SJCRH30 (cell line): Measurements from ENCODE around the gene MYO1F. TPM values are rescaled to one million over a fixed set of nuclear protein-coding genes. Genes with fewer than 3 reads are reported as not detected.

Source experiments
- DNase-seq, 2 experiments: peaks; one replicate each; pipeline ENCODE4 v3.0.0-alpha.2; 2015 to 2020
- H3K27ac ChIP-seq: fragments of 250-450 bp; sonication (Bioruptor Pico); 2 replicates; pipeline ENCODE4 v1.5.1; 2020; ENCODE audit warnings: mild to moderate bottlenecking, moderate library complexity
- H3K27me3 ChIP-seq: fragments of 250-450 bp; sonication (Bioruptor Pico); 2 replicates; pipeline ENCODE4 v1.5.1; 2020; ENCODE audit warnings: mild to moderate bottlenecking, moderate library complexity
- H3K36me3 ChIP-seq: fragments of 250-450 bp; sonication (Bioruptor Pico); 2 replicates; pipeline ENCODE4 v1.5.1; 2020; ENCODE audit warnings: mild to moderate bottlenecking, moderate library complexity
- H3K4me1 ChIP-seq: fragments of 250-450 bp; sonication (Bioruptor Pico); 2 replicates; pipeline ENCODE4 v1.5.1; 2020; ENCODE audit warnings: mild to moderate bottlenecking, moderate library complexity
- H3K4me3 ChIP-seq: fragments of 250-450 bp; sonication (Bioruptor Pico); 2 replicates; pipeline ENCODE4 v1.5.1; 2020; ENCODE audit warnings: mild to moderate bottlenecking, moderate library complexity
- H3K9me3 ChIP-seq: fragments of 250-450 bp; sonication (Bioruptor Pico); replicated peaks from 2 replicates; pipeline ENCODE4 v1.5.1; 2020; ENCODE audit warnings: mild to moderate bottlenecking, moderate library complexity
- total RNA-seq: library from RNA; depleted of rRNA; stranded (reverse); fragments of >200 nt; shearing (Covaris generic); gene quantifications from 2 replicates; pipeline ENCODE4 v1.2.3, GENCODE V29; 2014

MYO1F gene
- total RNA-seq, 1 experiment from 2014 or later = 0.04 TPM

DNA sequence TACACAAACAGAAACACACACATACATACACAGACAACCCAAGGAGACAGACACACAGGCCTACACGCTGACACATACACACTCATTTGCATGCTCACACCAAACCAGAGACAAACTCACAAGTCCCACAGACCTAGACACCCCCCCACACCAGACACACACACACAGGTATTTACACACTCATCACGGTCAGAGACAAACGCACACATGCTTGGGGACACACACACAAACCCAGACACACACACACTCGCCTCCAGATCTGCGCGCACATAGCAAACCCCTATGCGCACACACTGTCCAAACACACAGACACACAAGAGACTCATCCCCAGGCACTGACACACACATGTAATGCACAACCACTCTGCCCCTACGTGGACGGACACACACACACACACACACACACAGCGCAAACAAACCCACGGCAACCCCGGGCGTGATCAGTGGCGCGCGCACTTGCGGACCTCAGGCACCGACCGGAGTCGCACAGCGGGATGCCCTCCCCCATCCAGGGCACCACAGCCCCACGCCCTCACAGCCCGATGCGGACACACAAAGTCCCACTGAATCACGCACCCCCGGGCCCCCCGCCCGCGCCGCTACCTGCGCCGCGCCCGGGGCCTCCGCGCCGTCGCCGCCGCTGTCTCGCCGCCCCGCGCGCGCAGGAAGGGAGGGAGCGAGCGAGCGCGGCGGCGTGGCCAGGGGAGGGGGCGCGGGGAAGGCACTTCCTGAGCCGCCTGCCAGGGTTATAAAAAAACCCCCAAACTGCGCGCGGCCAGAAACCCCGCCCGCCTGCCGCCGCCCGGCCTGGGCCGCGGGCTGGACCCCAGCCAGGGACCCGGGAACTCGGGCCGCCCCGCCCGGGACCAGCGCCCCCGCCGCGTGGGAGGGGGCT lies 33.0 kb upstream of the MYO1F start, which contains the start of gene ADAMTS10:
Gene ADAMTS10, minus strand, starts transcription at position 675 of the 895 bp plus-strand sequence. CDS start 5,005 bp downstream, outside the sequence.
- no peaks in the 10 kb centered on the region for H3K36me3 ChIP-seq

DNA sequence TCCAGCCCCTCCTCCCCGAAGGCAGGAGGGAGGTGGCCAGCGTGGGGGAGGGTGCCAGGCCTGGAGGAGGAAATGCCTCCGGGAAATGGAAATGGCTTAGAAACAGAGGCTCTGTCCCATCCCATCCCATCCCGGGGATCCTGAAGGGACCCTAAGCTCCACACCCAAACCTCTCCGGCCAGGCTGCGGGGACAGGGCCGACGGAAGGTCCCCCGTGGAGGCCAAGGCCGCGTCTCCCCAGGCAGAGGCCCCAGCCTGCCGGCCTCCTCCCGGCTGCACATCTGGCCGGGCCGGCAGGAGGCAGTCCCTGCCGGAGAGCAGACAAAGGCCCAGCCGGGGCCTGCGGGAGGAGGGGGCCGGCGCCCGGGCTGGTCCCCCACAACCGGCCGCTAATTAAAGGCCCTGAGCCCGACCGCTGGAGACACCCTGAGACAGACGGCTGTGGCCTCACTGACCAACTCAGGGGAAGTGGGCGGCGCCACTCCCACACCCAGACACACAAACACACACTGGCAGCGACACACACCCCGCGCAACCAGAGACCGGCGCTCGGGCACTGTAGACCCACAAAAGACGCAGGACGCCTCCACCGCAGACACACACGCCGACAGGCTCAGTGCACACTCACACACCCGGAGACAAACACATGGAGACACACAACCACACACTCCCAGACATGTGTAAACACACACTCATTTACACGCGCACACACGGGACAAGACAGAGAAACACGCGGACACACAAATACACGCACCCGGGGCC lies 32.2 kb upstream of the MYO1F start:
- H3K4me1 ChIP-seq = no peaks in the 10 kb centered on the region
- H3K9me3 ChIP-seq = no peaks in the 10 kb centered on the region
- H3K4me3 ChIP-seq = no peak overlapping the region
- H3K27ac ChIP-seq = no peak overlapping the region
- no peaks in the 10 kb centered on the region for H3K27me3 ChIP-seq
- H3K36me3 ChIP-seq = no peaks in the 10 kb centered on the region
- DNase-seq = no peak

More for the DNA sequence above, 33.0 kb upstream of the MYO1F start, which contains the start of gene ADAMTS10:
- H3K27me3 ChIP-seq = no peaks in the 10 kb centered on the region
- no peaks in the 10 kb centered on the region for H3K9me3 ChIP-seq
- H3K4me3 ChIP-seq = no peak within 1 kb of the TSS
- H3K27ac ChIP-seq = no peak within 1 kb of the TSS
- no peak for DNase-seq
- no peaks in the 10 kb centered on the region for H3K4me1 ChIP-seq

DNA sequence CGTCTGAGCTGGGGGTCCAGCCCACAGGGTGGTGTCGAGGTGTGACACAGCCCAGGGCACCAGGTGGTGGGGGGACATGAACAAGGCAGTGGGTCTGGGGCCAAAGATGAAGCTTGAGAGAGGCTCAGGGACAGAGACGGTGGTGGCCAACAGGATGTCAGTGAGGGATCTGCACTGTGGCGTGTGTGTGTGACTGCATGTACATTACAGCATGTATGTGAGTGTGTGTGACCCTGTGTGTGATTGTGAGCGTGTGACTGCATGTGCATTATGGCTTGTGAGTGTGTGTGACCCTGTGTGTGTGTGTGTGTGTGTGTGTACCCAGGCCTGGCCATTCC lies 31.7 kb upstream of the MYO1F start:
- Histone ChIP-seq H3K4me1 (no peaks in the 10 kb centered on the region), H3K9me3 (no peaks in the 10 kb centered on the region), H3K4me3 (no peak overlapping the region), H3K36me3 (no peaks in the 10 kb centered on the region), H3K27ac (no peak overlapping the region), H3K27me3 (no peaks in the 10 kb centered on the region)
- DNase-seq = no peak

DNA sequence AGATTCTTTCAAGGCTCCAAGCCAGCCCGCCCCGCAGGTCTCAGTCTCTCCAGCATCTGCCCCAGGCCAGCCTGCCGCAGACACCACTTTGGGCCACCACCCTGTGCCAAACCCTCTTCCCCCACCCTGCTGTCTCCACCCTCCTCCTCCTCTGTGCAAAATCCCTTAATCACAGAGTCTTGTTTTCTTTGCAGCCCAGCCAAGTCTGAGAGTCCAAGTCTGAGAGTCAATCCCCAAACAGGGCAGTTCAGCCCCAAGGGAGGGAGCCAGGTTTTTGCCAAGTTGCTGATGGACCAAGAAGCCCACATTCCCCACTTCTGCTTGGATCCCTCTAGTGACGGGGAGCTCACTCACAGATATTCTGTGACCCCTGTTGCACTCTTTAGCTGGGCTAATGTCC lies 30.1 kb upstream of the MYO1F start:
- Histone ChIP-seq H3K9me3 (no peaks in the 10 kb centered on the region), H3K36me3 (no peaks in the 10 kb centered on the region), H3K4me1 (no peaks in the 10 kb centered on the region), H3K27me3 (no peaks in the 10 kb centered on the region), H3K27ac (no peak overlapping the region), H3K4me3 (no peak overlapping the region)
- no peak for DNase-seq

DNA sequence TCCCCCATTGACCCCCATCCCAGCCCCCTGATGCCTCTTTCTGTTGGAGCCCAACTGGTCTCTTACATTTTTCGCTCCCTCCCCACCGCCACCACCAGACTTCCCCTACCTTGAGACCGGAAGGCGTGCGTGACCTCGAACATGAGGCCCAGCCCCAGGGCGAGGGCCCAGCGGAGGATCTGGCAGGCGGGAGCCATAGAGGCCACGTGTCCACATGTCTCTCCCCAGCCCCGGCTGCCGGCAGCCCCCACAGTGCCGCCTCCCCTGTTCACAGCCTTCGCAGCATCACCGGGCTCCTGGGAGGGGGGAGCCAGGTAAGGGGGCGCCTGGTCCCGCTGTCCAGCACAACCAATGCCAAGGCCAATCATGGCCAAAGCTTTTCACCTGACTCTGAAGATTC lies 28.3 kb upstream of the MYO1F start:
- Histone ChIP-seq H3K27ac (no peak overlapping the region), H3K4me1 (no peaks in the 10 kb centered on the region), H3K9me3 (no peaks in the 10 kb centered on the region), H3K27me3 (no peaks in the 10 kb centered on the region), H3K36me3 (no peaks in the 10 kb centered on the region), H3K4me3 (no peak overlapping the region)
- no peak for DNase-seq

DNA sequence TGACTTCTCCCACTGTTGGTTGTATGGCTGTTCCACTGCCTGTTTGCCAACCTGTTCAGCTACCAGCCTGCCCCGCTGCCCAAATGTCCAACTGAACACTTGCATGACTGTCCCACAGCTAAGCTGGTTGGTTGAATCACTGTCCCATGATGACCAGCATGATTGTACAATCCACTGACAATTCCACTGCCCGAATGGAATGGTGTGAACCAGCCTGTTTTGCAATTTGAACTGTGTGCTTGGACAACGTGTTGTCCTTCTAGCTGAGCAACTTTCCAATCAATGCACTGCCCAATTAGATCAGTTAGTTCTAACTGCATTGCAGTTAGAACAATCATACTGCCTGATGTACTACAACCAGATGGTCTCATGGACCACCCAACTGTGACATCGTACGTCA lies 24.6 kb upstream of the MYO1F start:
- Histone ChIP-seq H3K4me3 (no peak overlapping the region), H3K9me3 (no peaks in the 10 kb centered on the region), H3K27me3 (no peaks in the 10 kb centered on the region), H3K27ac (no peak overlapping the region), H3K4me1 (no peaks in the 10 kb centered on the region), H3K36me3 (no peaks in the 10 kb centered on the region)
- no peak for DNase-seq

DNA sequence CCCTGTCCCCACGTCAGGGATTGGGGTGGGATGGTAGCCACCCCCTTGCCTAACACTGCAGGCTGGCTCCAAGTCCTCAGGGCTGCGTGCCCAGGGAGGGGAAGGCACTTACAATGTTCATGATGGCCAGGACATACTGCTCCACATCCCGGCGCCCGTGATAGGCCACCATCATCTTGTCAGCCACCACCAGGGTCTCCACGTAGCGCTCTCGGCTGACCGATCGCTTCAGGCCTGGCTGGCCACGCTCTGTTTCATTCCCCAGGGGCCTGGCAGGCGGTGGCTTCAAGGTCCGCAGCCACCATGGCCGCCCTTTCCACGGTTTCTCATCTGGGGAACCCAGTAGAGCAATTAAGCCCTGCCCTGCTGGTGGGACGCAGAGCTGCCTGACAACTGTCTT lies 23.6 kb upstream of the MYO1F start:
- Histone ChIP-seq H3K36me3 (no peaks in the 10 kb centered on the region), H3K4me3 (no peak overlapping the region), H3K4me1 (no peaks in the 10 kb centered on the region), H3K27me3 (no peaks in the 10 kb centered on the region), H3K9me3 (no peaks in the 10 kb centered on the region), H3K27ac (no peak overlapping the region)
- no peak for DNase-seq

DNA sequence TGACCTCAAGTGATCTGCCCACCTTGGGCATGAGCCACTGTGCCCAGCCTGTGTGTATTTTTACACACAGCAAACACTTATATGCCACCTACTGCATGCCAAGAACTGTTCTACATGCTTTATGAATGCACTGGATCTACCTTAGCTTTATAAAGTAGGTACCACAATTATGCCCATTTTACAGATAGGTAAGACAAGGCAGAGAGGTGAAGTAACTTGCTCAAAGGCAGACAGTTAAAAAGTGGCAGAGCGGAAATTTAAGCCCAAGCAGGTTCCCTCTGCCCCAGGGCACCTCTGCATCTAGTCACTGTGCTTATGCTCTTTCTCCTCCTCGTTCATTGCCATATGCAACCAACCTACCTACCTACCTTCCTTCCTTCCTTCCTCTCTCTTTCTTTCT lies 22.8 kb upstream of the MYO1F start:
- no peaks in the 10 kb centered on the region for H3K4me1 ChIP-seq

DNA sequence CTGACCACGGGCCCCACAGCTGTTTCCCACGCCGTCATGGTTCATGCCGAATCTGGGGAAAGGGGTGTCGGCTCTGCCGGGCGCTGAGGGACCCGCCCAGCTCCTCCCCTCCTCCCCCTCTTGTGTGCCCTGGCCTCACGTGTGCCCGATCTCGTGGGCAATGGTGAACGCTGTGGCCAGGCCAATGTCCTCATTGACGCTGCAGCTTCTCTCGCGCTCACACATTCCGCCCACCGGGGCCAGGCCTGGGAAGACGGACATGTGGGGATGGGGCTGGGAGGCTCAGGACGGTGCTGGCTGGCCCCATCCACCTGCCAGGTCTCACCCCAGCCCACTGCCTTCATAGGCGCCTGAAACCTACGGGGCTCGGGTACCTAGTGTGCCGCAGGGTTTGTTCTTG lies 18.9 kb upstream of the MYO1F start:
- H3K4me3 ChIP-seq = no peak overlapping the region
- no peak for DNase-seq
- no peaks in the 10 kb centered on the region for H3K4me1 ChIP-seq
- H3K27ac ChIP-seq = no peak overlapping the region
- H3K27me3 ChIP-seq = no peaks in the 10 kb centered on the region
- no peaks in the 10 kb centered on the region for H3K9me3 ChIP-seq
- H3K36me3 ChIP-seq = no peaks in the 10 kb centered on the region

More for the DNA sequence above, 22.8 kb upstream of the MYO1F start:
- DNase-seq = no peak
- no peak overlapping the region for H3K27ac ChIP-seq
- no peak overlapping the region for H3K4me3 ChIP-seq
- H3K36me3 ChIP-seq = no peaks in the 10 kb centered on the region
- no peaks in the 10 kb centered on the region for H3K27me3 ChIP-seq
- no peaks in the 10 kb centered on the region for H3K9me3 ChIP-seq

DNA sequence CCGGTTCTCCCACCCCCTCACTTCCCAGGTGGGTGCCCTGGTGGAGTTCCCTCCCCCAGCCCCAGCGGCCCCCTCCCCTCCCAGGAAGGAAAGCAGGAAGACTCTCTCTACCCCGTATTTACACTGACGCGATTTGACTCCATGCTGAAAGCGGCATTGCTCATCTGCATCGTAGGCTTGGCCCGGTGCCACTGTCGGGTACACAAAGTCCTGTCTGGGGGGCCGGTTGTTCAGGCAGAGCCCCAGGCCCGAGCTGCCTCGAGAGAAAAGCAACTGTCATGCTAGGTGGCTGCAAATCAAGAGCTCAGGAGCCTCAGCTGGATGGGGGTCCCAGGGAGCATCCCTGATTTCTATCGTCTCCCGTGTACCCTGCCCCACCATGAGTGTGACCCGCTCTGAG lies 18.4 kb upstream of the MYO1F start:
- H3K27ac ChIP-seq = no peak overlapping the region
- H3K4me1 ChIP-seq = no peaks in the 10 kb centered on the region
- H3K4me3 ChIP-seq = no peak overlapping the region
- H3K9me3 ChIP-seq = no peaks in the 10 kb centered on the region
- no peak for DNase-seq
- no peaks in the 10 kb centered on the region for H3K36me3 ChIP-seq
- H3K27me3 ChIP-seq = no peaks in the 10 kb centered on the region

DNA sequence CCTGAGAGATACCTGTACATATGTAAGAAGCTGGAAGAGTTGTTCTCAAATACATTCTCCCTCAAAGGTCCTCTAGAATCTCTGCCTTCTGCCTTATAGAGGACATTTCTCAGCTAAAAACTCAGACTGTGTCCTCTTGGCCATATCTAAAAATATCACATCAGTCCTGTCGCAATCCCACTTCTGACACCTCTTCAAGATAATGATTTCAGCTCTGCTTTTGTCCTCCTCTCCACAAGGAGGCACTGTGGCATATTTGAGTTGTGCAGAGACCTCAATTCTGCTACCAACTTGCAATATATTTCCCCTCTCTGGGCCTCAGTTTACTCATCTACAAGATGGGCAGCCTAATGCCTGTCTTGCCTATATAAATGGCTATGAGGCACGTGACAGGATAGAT lies 16.7 kb upstream of the MYO1F start:
- no peak for DNase-seq
- no peaks in the 10 kb centered on the region for H3K4me1 ChIP-seq
- no peak overlapping the region for H3K27ac ChIP-seq
- H3K36me3 ChIP-seq = no peaks in the 10 kb centered on the region
- H3K9me3 ChIP-seq = no peaks in the 10 kb centered on the region
- no peak overlapping the region for H3K4me3 ChIP-seq
- H3K27me3 ChIP-seq = no peaks in the 10 kb centered on the region

DNA sequence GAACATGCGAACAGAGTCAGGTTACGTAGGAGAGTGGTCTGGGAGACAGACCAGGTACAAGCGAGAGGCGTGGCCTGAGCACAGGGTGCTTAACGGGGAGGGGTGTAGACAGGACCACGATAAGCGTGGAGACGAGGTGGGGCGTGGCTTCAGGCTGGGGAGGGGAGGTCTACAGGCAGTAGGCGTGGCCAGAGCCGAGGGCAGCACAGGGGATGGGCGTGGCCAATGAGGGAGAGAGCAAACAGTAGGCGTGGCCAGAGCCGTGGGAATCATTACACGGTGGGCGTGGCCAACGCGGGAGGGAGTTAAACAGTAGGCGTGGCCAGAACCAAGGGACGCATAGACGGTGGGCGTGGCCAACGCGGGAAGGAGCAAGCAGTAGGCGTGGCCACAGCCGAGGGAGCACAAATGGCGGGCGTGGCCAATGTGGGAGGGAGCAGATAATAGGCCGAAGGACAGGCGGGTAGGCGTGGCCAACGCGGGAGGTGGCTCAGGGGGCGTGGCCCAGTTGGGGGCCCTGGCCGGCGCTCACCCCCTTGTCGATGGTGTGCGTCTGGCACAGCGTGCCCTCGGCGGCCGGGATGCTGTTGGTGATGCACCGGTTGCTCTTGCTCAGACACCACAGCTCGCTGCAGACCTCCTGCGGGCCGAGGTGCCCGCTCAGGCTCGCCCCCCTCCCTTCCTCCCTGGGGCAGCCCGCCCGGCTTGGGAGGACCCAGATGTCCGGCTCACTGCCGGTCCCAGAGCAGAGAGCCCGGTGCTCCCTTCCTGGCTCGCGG lies 15.2 kb upstream of the MYO1F start:
- no peaks in the 10 kb centered on the region for H3K9me3 ChIP-seq
- H3K36me3 ChIP-seq = no peaks in the 10 kb centered on the region

DNA sequence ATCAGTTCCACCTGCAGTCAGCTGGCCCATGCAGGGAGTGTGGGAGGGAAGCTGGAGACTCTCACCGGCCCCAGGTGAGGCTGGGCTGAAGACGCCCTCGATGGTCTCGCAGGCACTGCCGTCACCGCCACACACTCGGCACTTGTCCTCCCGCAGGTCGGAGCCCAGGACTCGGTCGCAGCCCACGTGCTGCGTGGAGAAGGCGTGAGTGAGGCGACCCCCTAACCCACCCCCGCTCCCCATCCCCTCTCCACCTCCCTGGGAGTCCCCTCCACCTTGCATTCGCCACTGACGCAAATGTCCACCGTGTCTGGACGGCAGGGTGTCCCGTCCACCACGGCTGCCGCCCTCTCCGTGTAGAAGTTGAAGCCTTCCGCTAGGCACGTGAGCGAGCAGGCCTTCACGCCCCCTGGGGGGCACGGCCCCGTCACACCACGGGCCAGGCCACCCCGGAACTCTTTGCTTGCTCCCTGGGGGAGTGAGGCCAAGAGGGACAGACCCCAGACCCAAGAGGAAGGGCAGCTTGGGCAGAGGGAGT lies 12.0 kb upstream of the MYO1F start:
- Histone ChIP-seq H3K36me3 (no peaks in the 10 kb centered on the region), H3K27me3 (no peaks in the 10 kb centered on the region), H3K27ac (no peak overlapping the region), H3K4me3 (no peak overlapping the region), H3K9me3 (no peaks in the 10 kb centered on the region), H3K4me1 (no peaks in the 10 kb centered on the region)
- DNase-seq = no peak

More for the DNA sequence above, 15.2 kb upstream of the MYO1F start:
- no peaks in the 10 kb centered on the region for H3K27me3 ChIP-seq
- DNase-seq = peak; percentile 16 to 24
- H3K4me1 ChIP-seq = no peaks in the 10 kb centered on the region
- H3K27ac ChIP-seq = no peak overlapping the region
- H3K4me3 ChIP-seq = no peak overlapping the region

DNA sequence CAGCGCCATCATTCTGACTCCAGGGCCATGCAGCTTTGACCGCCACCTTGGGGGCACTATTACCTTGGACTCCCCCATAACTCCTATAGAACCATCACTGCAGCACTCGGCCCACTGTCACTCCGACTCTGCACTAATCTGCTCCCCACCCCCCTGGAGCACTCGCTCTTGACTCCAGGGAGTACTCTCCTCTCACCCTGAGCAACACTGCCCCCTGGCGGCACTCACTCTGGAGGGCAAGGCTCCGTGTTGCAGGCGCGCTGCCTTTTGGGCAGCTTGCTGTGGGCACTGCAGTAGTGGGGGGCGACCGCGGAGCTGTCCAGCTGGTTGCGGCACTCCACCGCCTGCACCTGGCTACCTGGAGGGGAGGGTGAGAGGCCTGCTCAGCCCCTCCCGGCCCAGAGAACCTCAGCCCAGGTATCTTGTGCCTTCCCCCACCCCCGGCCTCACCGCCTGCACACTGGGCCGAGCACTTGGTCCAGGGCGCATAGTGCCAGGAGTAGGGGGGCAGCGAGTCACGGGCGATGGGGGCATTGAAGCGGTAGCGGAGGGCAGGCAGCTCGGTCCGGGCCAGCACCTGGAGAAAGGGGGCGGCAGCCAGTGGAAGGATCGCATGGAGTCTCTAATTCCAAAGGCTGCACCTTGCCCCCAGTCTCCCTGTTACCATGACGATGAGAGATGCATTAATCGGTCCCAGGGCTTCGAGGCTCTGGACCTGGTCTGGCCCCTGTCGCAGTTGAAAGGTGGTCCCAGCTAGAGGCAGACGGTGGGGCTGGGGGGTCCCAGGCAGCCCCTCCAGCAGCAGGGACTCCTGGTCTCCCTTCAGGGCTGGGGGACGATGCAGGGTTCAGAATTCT lies 8.9 kb upstream of the MYO1F start:
- peak; percentile 46 to 52 for DNase-seq
- H3K36me3 ChIP-seq = no peaks in the 10 kb centered on the region

More for the DNA sequence above, 8.9 kb upstream of the MYO1F start:
- Histone ChIP-seq H3K27me3 (no peaks in the 10 kb centered on the region), H3K9me3 (no peaks in the 10 kb centered on the region), H3K27ac (no peak overlapping the region), H3K4me1 (no peaks in the 10 kb centered on the region), H3K4me3 (no peak overlapping the region)
